Glomerular endothelial cell (primary cell): ENCODE measurements around the gene NXNL1. TPM values are rescaled to one million over a fixed set of nuclear protein-coding genes. Genes with fewer than 3 reads are reported as not detected.
"Not testable (repeated sequence)": the region's sequence is repeated elsewhere in the genome, so short reads cannot be mapped to it uniquely, and the experiment has no call there.

Experiments
- DNase-seq: peaks from one replicate; pipeline ENCODE4 v3.0.0-alpha.2; 2011; ENCODE audit warnings: low read depth, low spot score; ENCODE audit errors: extremely low read depth
- total RNA-seq: library from RNA; depleted of rRNA; stranded (reverse); fragments of >200 nt; gene quantifications from 2 replicates; pipeline ENCODE4 v1.2.3, GENCODE V29; 2015

Gene NXNL1
- total RNA-seq, 1 donor from 2014 or later: not detected

DNA sequence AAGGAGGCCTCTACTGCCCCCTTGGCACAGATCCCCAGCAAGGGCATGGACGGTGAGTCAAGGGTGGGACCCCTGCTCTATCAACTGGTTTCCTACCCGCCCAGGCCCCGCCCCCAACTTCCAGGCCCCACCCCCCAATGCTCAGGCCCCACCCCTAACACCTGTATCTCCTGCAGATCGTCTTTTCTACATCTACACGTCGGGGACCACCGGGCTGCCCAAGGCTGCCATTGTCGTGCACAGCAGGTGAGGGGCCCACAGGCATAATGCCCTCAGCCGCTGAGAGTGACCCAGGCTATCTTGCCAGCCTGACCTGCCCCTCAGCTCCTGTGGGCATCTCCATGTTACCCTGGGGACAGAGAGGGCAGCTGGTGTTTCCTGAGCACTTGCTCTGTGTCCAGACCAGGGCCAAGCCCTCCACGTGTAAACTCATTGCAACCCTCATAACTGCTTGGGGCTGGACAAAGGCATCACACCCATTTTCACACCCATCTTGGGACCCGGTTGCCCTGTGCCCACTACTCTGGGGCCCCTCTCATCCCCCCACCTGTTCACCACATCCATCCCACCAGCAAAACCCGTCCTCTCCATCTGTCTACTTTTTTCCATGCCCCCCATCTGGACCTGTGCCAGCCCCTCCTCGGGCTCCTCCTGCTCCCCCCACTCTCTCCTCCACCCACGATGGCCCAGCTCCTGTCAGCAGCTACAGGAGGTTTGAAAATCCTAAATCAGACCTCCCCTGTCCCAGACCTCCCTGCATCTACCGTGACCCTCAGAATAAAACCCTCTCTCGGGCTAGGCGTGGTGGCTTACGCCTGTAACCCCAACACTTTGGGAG is 26.8 kb upstream of the NXNL1 start:
- no peak for DNase-seq

DNA sequence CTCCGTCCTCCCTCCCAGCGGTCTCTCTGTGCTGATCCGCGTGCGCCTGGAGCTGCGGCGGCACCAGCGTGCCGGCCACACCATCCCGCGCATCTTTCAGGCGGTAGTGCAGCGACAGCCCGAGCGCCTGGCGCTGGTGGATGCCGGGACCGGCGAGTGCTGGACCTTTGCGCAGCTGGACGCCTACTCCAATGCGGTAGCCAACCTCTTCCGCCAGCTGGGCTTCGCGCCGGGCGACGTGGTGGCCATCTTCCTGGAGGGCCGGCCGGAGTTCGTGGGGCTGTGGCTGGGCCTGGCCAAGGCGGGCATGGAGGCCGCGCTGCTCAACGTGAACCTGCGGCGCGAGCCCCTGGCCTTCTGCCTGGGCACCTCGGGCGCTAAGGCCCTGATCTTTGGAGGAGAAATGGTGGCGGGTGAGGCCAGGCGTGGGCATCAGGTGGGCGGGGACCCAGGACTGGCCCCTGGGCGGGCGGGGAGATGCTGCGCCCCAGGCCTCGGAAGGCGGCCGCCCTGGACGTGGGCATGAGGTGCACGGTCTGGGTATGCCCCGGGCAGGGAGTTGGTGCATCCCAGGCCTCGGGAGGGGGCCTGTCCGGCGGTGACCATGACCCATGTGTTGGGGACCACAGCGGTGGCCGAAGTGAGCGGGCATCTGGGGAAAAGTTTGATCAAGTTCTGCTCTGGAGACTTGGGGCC is 26.0 kb upstream of the NXNL1 start:
- no peak for DNase-seq

GRCh38 chr19:17484520-17485185 is 23.9 kb upstream of the NXNL1 start:
- DNase-seq: no peak

DNA sequence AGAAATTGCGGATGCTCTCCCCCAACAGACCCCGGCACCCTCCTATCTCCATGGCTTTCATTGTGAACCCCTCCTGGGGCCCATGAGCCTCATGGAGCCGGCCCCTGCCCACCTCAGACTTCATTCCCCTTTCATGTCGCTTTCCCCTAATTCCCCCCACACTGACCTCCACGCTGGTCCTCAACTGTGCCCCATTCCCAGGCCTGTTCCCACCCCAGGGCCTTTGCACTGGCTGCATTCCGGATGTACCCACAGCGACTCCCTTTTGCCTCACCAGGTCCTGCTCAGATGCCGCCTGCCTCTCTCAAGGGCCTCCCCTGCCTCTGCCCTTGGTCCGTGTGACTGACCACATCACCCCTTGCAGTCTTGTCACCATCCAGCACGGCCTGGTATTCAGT is 22.9 kb upstream of the NXNL1 start:
- DNase-seq: no peak

- no peak for DNase-seq
Observed at GRCh38 chr19:17482877-17483604, 22.3 kb upstream of the NXNL1 start.

- no peak for DNase-seq
Observed at GRCh38 chr19:17481986-17482385, 21.3 kb upstream of the NXNL1 start.

- DNase-seq: no peak
Observed at GRCh38 chr19:17479325-17479791, 18.6 kb upstream of the NXNL1 start.

DNA sequence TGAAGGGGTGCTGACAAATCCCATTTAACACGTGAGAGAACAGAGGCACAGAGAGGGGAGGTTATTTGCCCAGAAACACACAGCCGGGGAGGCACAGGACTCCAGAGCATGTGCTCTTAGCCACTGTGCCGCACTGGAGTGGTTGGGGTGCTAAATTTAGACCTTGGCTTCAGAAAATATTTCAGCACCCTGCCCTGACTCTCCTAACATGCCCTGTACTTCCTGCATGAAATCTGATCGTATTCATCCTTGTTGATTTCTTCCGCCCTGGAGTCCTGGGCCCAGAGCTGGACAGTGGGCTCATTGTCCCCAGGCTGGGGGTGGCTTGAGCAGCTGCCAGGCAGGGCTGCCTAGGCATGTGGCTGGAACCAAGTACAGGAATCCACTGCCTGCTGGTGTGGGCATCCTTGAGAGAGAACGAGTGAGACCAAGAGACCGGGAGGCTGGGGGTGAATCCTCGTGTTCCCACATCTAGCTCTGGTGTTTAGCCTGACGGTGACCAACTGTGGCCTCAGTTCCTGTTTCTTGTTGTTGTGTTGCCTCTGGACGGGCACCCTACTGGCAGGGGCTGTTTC is 14.9 kb upstream of the NXNL1 start:
- DNase-seq: no peak

- DNase-seq: not testable (repeated sequence)
Observed at GRCh38 chr19:17475011-17475540, 14.3 kb upstream of the NXNL1 start.

- DNase-seq: peak; percentile 63
Observed at GRCh38 chr19:17473041-17473440, 12.3 kb upstream of the NXNL1 start.

- DNase-seq: no peak
Observed at GRCh38 chr19:17471410-17472125, 10.8 kb upstream of the NXNL1 start.

- DNase-seq: peak; percentile 85
Observed at GRCh38 chr19:17470068-17470841, 9.5 kb upstream of the NXNL1 start, which contains the start of gene SLC27A1. SLC27A1 (plus strand) TSS chr19:17470524; CDS start chr19:17470541, 17 bp downstream.

DNA sequence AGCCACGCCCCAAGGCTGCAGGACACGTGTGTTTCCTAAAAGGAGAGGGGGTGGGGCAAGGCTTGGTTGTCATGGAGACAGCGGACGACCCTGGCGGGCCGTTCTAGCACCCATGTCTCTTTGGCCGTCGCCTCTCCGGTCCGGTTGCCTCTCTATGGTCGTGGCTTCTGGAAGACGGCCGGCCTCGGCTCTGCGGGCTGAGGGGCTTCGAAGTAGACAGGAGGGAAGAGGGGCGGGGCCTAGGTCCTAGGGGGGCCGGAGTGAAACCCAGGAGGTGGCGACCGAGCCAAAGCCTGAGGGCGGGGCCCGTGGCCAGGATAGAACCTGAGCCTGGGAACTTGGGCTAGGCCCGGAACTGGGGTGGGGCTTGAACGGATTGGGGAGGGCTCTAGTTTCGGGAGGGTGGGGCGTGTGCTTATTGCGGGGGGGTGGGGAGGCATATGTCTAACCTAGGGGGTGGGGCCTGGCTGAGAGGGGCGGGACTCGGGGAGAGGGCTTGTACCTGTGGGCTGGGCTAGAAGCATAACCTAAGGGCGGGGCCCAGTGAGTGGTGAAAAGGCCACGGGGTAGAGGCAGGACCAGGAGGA is 8.8 kb upstream of the NXNL1 start:
- DNase-seq: no peak

GRCh38 chr19:17469092-17469480 is 8.4 kb upstream of the NXNL1 start:
- DNase-seq: no peak

- DNase-seq: no peak
Observed at GRCh38 chr19:17468302-17469091, 7.8 kb upstream of the NXNL1 start.

DNA sequence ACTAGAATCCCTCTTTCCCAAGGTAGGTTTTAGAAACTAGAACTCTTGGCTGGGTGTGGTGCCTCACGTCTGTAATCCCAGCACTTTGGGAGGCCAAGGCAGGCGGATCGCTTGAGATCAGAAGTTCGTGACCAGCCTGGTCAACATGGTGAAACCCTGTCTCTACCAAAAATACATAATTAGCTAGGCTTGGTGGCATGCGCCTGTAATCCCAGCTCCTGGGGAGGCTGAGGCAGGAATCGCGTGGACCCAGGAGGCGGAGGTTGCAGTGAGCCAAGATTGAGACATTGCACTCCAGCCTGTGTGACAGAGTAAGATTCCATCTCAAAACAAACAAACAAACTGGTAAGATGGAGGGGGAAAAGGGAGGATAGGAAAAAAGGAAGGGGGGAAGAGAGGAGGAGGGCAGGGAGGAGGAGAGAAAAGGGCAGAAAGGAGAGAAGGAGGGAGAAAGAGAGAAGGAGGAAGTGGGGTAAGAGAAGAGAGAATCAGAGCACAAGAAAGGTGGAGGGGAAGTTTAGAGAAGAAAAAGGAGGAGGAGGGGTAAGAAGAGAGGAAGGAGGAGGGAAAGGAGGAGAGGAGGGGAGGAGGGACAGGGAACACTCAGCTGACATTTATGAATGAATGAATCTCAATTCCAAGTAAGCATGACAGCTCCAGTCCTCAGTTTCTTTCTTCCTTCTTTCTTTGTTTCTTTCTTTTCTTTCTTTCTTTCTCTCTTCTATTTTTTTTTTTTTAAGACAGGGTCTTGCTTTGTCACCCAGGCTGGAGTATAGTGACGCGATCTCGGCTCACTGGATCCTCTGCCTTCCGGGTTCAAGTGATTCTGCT is 7.0 kb upstream of the NXNL1 start:
- DNase-seq: no peak

DNA sequence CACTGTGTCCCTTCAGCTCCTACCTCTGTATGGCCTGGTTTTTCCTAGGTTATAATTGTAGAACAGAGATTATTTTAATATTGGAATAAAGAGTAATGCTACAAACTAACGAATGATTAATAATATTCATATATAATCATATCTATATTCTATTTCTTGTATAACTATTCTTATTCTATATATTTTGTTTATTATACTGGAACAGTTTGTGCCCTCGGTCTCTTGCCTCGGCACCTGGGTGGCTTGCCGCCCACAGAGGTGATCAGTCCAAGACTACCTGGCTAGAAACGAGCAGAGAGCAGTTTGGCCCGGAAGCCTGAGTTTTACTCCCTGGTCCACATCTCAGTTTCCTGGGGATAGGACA is 5.7 kb upstream of the NXNL1 start:
- DNase-seq: no peak
